ENCODE data around the gene KCNJ5.

DNA sequence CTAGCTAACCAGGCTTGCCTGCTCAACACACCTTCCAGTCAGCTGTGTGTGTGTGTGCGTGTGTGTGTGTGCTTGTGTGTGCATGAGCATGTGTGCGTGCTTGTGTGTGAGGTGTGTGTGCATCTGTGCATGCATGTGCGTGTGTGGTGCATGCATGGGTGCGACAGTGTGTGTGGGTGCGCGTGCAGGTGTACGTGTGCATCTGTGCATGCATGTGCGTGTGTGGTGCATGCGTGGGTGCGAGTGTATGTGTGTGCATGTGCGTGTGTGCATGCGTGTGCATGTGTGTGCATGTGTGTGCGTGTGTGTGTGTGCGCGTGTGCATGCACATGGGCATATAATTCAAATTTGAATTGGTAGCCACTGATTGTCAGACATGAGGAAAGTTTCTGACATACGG, 62.0 kb downstream of the KCNJ5 start:
- no peak for TF ChIP-seq EP300 (IDR thresholded peaks at IDR 0.05; ENCODE audit: borderline replicate concordance)
- TF ChIP-seq, protein P1, sequence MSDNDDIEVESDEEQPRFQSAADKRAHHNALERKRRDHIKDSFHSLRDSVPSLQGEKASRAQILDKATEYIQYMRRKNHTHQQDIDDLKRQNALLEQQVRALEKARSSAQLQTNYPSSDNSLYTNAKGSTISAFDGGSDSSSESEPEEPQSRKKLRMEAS (IDR thresholded peaks at IDR 0.05): no peak
- TF ChIP-seq, protein P2, sequence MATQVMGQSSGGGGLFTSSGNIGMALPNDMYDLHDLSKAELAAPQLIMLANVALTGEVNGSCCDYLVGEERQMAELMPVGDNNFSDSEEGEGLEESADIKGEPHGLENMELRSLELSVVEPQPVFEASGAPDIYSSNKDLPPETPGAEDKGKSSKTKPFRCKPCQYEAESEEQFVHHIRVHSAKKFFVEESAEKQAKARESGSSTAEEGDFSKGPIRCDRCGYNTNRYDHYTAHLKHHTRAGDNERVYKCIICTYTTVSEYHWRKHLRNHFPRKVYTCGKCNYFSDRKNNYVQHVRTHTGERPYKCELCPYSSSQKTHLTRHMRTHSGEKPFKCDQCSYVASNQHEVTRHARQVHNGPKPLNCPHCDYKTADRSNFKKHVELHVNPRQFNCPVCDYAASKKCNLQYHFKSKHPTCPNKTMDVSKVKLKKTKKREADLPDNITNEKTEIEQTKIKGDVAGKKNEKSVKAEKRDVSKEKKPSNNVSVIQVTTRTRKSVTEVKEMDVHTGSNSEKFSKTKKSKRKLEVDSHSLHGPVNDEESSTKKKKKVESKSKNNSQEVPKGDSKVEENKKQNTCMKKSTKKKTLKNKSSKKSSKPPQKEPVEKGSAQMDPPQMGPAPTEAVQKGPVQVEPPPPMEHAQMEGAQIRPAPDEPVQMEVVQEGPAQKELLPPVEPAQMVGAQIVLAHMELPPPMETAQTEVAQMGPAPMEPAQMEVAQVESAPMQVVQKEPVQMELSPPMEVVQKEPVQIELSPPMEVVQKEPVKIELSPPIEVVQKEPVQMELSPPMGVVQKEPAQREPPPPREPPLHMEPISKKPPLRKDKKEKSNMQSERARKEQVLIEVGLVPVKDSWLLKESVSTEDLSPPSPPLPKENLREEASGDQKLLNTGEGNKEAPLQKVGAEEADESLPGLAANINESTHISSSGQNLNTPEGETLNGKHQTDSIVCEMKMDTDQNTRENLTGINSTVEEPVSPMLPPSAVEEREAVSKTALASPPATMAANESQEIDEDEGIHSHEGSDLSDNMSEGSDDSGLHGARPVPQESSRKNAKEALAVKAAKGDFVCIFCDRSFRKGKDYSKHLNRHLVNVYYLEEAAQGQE (IDR thresholded peaks at IDR 0.05; ENCODE audit: low read depth): no peak
- no peak for TF ChIP-seq TAF1 (IDR thresholded peaks at IDR 0.05; ENCODE audit: low read depth)
- TF ChIP-seq TEAD4 (IDR thresholded peaks at IDR 0.05): no peak
- no peak for TF ChIP-seq RAD21 (IDR thresholded peaks at IDR 0.05; ENCODE audit: low read depth)
- TF ChIP-seq CEBPB (IDR thresholded peaks at IDR 0.05): no peak
- TF ChIP-seq YY1 (IDR thresholded peaks at IDR 0.05; ENCODE audit: low read depth): no peak
- no peak for TF ChIP-seq TCF12 (IDR thresholded peaks at IDR 0.05; ENCODE audit: low read depth)
- no peak for TF ChIP-seq NFIC (IDR thresholded peaks at IDR 0.05)
